ENCODE data around the gene ABHD4.

DNA sequence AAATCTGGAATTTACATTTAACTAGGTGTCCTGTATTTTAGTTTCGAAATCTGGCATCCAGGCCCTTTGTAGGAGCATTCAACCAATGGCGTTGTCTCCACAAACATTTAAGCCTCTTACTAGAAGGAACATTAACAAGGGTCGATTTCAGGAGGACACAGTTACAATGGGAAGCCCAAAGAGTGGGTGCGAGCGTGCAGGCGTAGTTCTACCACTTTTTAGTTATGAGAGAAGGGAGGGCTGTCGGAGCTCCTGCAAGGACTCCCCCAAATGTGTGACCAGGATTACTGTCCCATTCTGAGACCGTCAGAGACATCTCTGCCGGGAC is 365 bp upstream of the ABHD4 start:
- TF ChIP-seq, protein P1, sequence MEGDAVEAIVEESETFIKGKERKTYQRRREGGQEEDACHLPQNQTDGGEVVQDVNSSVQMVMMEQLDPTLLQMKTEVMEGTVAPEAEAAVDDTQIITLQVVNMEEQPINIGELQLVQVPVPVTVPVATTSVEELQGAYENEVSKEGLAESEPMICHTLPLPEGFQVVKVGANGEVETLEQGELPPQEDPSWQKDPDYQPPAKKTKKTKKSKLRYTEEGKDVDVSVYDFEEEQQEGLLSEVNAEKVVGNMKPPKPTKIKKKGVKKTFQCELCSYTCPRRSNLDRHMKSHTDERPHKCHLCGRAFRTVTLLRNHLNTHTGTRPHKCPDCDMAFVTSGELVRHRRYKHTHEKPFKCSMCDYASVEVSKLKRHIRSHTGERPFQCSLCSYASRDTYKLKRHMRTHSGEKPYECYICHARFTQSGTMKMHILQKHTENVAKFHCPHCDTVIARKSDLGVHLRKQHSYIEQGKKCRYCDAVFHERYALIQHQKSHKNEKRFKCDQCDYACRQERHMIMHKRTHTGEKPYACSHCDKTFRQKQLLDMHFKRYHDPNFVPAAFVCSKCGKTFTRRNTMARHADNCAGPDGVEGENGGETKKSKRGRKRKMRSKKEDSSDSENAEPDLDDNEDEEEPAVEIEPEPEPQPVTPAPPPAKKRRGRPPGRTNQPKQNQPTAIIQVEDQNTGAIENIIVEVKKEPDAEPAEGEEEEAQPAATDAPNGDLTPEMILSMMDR (IDR thresholded peaks at IDR 0.05): no peak
- no peak for TF ChIP-seq POLR2A (IDR thresholded peaks at IDR 0.05)
